ENCODE results near the gene SCN4A. TPM values are rescaled to one million over a fixed set of nuclear protein-coding genes. Genes with fewer than 3 reads are reported as not detected.
"Not testable (repeated sequence)": the region's sequence is repeated elsewhere in the genome, so short reads cannot be mapped to it uniquely, and the experiment has no call there.

SCN4A gene
- polyA plus RNA-seq, 1 donor from 2014 or later, result not detected

DNA sequence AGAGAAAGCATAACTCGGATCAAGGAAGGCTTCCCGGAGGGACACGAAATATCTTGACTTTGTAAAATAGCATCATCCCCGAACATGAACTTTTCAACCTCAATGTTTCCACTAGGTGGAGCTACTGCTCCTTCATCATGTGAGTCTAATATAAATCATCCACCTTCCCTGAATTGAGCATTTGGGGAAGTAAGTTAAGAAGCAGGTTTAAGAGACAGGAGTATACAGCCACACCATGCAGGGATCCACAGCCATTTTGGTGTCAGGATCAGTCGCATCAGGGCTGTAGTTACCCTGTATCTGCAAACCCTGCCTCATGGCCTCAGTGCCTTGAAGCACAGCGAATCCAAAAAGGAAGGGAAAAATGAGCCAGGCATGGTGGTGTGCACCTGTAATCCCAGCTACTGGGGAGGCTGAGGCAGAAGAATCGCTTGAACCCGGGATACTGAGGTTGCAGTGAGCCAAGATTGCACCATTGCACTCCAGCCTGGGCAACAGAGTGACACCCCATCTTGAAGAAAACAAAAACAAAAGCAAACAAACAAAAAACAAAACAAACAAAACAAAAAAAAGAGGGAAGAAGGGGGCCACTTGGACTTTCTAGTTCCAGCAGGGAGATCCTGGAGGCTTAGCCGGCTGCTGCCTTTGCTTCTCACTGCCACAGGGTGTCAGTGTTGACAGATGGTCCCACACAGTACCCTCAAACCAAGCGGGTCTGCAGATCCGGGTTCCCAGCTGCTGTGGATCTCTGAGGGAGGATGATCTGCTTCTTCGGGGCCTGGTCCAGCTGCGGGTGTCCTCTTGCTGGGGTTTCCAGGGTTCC is 83.5 kb downstream of the SCN4A start:
- not testable (repeated sequence) for H3K9me2 ChIP-seq (ENCODE audit: insufficient read depth, low read length); H3K27me3 ChIP-seq (ENCODE audit: insufficient read depth, low read depth, low read length); H3K27ac ChIP-seq (ENCODE audit: low read length); H3K4me2 ChIP-seq (ENCODE audit: low read length); H3K36me3 ChIP-seq (ENCODE audit: insufficient read depth, low read length); H3K4me3 ChIP-seq (ENCODE audit: low read length); H3K79me2 ChIP-seq (replicated peaks; ENCODE audit: insufficient read depth, low read length); H3F3A ChIP-seq (ENCODE audit: insufficient read depth, low read length, poor library complexity, severe bottlenecking); H3K9me3 ChIP-seq (ENCODE audit: low read length); H2AFZ ChIP-seq (ENCODE audit: low read depth, low read length); H4K20me1 ChIP-seq (ENCODE audit: insufficient read depth); H3K9ac ChIP-seq (ENCODE audit: low read length)
- TF ChIP-seq, protein P1, sequence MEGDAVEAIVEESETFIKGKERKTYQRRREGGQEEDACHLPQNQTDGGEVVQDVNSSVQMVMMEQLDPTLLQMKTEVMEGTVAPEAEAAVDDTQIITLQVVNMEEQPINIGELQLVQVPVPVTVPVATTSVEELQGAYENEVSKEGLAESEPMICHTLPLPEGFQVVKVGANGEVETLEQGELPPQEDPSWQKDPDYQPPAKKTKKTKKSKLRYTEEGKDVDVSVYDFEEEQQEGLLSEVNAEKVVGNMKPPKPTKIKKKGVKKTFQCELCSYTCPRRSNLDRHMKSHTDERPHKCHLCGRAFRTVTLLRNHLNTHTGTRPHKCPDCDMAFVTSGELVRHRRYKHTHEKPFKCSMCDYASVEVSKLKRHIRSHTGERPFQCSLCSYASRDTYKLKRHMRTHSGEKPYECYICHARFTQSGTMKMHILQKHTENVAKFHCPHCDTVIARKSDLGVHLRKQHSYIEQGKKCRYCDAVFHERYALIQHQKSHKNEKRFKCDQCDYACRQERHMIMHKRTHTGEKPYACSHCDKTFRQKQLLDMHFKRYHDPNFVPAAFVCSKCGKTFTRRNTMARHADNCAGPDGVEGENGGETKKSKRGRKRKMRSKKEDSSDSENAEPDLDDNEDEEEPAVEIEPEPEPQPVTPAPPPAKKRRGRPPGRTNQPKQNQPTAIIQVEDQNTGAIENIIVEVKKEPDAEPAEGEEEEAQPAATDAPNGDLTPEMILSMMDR (IDR thresholded peaks at IDR 0.05; ENCODE audit: poor library complexity, severe bottlenecking), result peak; percentile 44
- TF ChIP-seq SMC3 (conservative IDR thresholded peaks at IDR 0.05; ENCODE audit: poor library complexity), result peak; percentile 34
- peak; percentile 10 for TF ChIP-seq RAD21 (conservative IDR thresholded peaks at IDR 0.05)

Small RNA genes within 50 kb of the gene (small RNA-seq; reads per million reads assigned to genes)
- 0 reads per million in 3 experiments for gene AC127029.1
- gene GH1, result 0 reads per million in 3 experiments

Other genes with a start within 250 kb of the SCN4A start
- 15.6 and 18.4 TPM in 2 replicates for gene STRADA, start 231.1 kb downstream of the SCN4A start, polyA plus RNA-seq
- gene CCDC47, start 199.3 kb downstream of the SCN4A start, polyA plus RNA-seq, result 47.2 and 49.3 TPM in 2 replicates
- gene DDX42, start 198.7 kb downstream of the SCN4A start, polyA plus RNA-seq, result 114 and 115 TPM in 2 replicates
- gene PSMC5, start 145.5 kb downstream of the SCN4A start, polyA plus RNA-seq, result 63.1 and 69.5 TPM in 2 replicates
- 23.2 and 25.8 TPM in 2 replicates for gene FTSJ3, start 145.3 kb downstream of the SCN4A start, polyA plus RNA-seq
- gene SMARCD2, start 130.2 kb downstream of the SCN4A start, polyA plus RNA-seq, result 24.0 and 33.2 TPM in 2 replicates
- not detected in 2 replicates for gene CSH2, start 99.2 kb downstream of the SCN4A start, polyA plus RNA-seq
- gene GH2, start 91.0 kb downstream of the SCN4A start, polyA plus RNA-seq, result not detected in 2 replicates
- not detected in 2 replicates for gene CSH1, start 76.3 kb downstream of the SCN4A start, polyA plus RNA-seq
- gene CSHL1, start 61.7 kb downstream of the SCN4A start, polyA plus RNA-seq, result not detected in 2 replicates
- gene GH1, start 54.1 kb downstream of the SCN4A start, polyA plus RNA-seq, result not detected in 2 replicates
- gene CD79B, start 40.6 kb downstream of the SCN4A start, polyA plus RNA-seq, result not detected in 2 replicates
- gene PRR29, start 25.4 kb upstream of the SCN4A start, polyA plus RNA-seq, result 2.8 and 3.8 TPM in 2 replicates
- gene ICAM2, start 47.7 kb upstream of the SCN4A start, polyA plus RNA-seq, result not detected in 2 replicates
- gene ERN1, start 157.2 kb upstream of the SCN4A start, polyA plus RNA-seq, result 2.3 and 5.6 TPM in 2 replicates

Measured in neural cell (in vitro differentiated cells).